Vagina (tissue), 2 donors: ENCODE results near the gene CYP2D6. TPM values are rescaled to one million over a fixed set of nuclear protein-coding genes. Genes with fewer than 3 reads are reported as not detected.

ENCODE experiments used
- DNase-seq, 2 donors: peaks; one replicate each; pipeline ENCODE4 v3.0.0-alpha.2; 2017; ENCODE audit errors: extremely low spot score in 2 of 2
- H3K27ac ChIP-seq: fragments of 200-600 bp; sonication (generic); one replicate; pipeline ENCODE4 v1.5.1; 2019
- H3K27me3 ChIP-seq: fragments of 200-600 bp; sonication (generic); one replicate; pipeline ENCODE4 v1.5.1; 2019
- H3K36me3 ChIP-seq, 2 donors: fragments of 200-600 bp; sonication (generic); one replicate each; pipeline ENCODE4 v1.5.1; 2017 to 2019
- H3K4me1 ChIP-seq: fragments of 200-600 bp; sonication (generic); one replicate; pipeline ENCODE4 v1.5.1; 2019
- H3K4me3 ChIP-seq, 2 donors: fragments of 200-600 bp; sonication (generic); 1 replicate in 1 of 2; 2 replicates in 1 of 2; pipeline ENCODE4 v1.5.1; 2016 to 2019
- H3K9me3 ChIP-seq: fragments of 200-600 bp; sonication (generic); one replicate; pipeline ENCODE4 v1.5.1; 2019
- POLR2A ChIP-seq, 2 donors: fragments of 450-650 bp; IDR thresholded peaks; one replicate each; pipeline ENCODE4 v1.6.1; 2017; ENCODE audit warnings: antibody characterized with exemption in 2 of 2, mild to moderate bottlenecking in 2 of 2, moderate library complexity in 2 of 2
- POLR2AphosphoS5 ChIP-seq, 2 donors: sonication (generic); formaldehyde crosslinking; IDR thresholded peaks; one replicate each; pipeline ENCODE4 v1.9.0; 2017; ENCODE audit warnings: antibody characterized with exemption in 2 of 2, mild to moderate bottlenecking in 2 of 2, low read depth in 1 of 2; ENCODE audit not compliant: insufficient read depth in 1 of 2
- intact Hi-C: fragments of 100-400 bp; cut with DNase I; formaldehyde crosslinking; loops from one replicate; pipeline ENCODE4 v1.15.1; 2023
- total RNA-seq: library from RNA; depleted of rRNA; stranded (reverse); fragments of >200 nt; gene quantifications from one replicate; pipeline ENCODE4 v1.2.3, GENCODE V29; 2016
- TF ChIP-seq, protein P1 (sequence below), 3 experiments: fragments of 450-650 bp in 2 of 3; fragments of 200-600 bp in 1 of 3; sonication (generic) in 1 of 3; IDR thresholded peaks; one replicate each; pipeline ENCODE4 v1.5.1; 2017 to 2019; ENCODE audit warnings: antibody characterized with exemption in 3 of 3, mild to moderate bottlenecking in 2 of 3, moderate library complexity in 2 of 3

CYP2D6 gene
- total RNA-seq, 1 donor from 2014 or later: 1.7 TPM

DNA sequence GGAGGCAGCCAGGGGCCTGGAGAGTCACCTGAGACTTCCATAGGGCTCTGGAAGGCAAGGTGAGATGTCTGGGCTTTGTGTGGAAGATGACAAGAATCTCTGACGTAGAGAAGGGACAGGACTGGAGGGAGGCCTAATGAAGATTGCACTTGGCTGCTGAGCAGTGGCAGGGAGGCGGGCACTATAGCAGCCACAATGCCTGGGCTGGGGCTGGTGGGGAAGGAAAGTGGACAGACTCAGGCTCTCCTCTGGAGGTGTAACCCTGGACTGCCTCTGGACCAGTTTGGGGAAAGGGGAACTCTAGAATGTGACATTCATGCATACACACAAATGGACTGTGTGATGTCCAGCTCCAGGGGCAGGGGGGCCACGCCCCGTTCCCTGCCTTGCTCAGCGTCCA lies 34.3 kb upstream of the CYP2D6 start:
- Histone ChIP-seq H3K27me3 (no peaks in the 10 kb centered on the region), H3K4me3 (no peak overlapping the region), H3K4me1 (peaks cover 11% of the 10 kb centered on the region), H3K27ac (no peak overlapping the region), H3K36me3 (peaks cover 0 to 6% of the 10 kb centered on the region in 2 donors), H3K9me3 (no peaks in the 10 kb centered on the region)
- DNase-seq: no peak
- TF ChIP-seq POLR2AphosphoS5 (IDR thresholded peaks at IDR 0.05; ENCODE audit: insufficient read depth in 1 of 2, low read depth in 1 of 2) (no peak), POLR2A (IDR thresholded peaks at IDR 0.05) (no peak)
- TF ChIP-seq, protein P1, sequence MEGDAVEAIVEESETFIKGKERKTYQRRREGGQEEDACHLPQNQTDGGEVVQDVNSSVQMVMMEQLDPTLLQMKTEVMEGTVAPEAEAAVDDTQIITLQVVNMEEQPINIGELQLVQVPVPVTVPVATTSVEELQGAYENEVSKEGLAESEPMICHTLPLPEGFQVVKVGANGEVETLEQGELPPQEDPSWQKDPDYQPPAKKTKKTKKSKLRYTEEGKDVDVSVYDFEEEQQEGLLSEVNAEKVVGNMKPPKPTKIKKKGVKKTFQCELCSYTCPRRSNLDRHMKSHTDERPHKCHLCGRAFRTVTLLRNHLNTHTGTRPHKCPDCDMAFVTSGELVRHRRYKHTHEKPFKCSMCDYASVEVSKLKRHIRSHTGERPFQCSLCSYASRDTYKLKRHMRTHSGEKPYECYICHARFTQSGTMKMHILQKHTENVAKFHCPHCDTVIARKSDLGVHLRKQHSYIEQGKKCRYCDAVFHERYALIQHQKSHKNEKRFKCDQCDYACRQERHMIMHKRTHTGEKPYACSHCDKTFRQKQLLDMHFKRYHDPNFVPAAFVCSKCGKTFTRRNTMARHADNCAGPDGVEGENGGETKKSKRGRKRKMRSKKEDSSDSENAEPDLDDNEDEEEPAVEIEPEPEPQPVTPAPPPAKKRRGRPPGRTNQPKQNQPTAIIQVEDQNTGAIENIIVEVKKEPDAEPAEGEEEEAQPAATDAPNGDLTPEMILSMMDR (IDR thresholded peaks at IDR 0.05): no peak
- intact Hi-C loops: no loop called here

DNA sequence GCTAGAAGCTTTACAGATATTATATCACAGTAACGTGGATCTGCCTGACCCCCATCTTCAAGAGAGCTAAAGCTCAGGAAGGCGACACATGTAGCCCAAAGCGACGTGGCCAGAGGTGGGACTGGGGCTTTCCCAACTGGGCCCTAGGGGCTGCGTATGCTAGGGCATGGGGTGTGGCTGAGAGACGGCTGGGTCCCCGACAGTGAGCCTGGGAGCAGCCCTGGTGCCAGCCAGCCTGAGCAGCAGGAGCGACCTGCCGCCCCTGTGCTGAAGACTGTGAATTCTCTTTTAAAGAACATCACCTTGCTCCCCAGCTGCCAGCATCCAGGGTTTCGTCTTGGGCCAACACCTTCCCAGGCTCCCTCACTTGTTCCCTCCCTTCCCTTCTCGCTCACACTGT lies 32.9 kb upstream of the CYP2D6 start:
- TF ChIP-seq POLR2A (IDR thresholded peaks at IDR 0.05) (no peak), POLR2AphosphoS5 (IDR thresholded peaks at IDR 0.05; ENCODE audit: insufficient read depth in 1 of 2, low read depth in 1 of 2) (no peak)
- TF ChIP-seq, protein P1 (IDR thresholded peaks at IDR 0.05): no peak
- DNase-seq: no peak
- Histone ChIP-seq H3K27ac (peak overlapping the region; percentile 37), H3K9me3 (no peaks in the 10 kb centered on the region), H3K4me3 (no peak overlapping the region), H3K36me3 (peaks cover 0 to 5% of the 10 kb centered on the region in 2 donors), H3K4me1 (peaks cover 11% of the 10 kb centered on the region), H3K27me3 (no peaks in the 10 kb centered on the region)
- intact Hi-C loops: no loop called here

DNA sequence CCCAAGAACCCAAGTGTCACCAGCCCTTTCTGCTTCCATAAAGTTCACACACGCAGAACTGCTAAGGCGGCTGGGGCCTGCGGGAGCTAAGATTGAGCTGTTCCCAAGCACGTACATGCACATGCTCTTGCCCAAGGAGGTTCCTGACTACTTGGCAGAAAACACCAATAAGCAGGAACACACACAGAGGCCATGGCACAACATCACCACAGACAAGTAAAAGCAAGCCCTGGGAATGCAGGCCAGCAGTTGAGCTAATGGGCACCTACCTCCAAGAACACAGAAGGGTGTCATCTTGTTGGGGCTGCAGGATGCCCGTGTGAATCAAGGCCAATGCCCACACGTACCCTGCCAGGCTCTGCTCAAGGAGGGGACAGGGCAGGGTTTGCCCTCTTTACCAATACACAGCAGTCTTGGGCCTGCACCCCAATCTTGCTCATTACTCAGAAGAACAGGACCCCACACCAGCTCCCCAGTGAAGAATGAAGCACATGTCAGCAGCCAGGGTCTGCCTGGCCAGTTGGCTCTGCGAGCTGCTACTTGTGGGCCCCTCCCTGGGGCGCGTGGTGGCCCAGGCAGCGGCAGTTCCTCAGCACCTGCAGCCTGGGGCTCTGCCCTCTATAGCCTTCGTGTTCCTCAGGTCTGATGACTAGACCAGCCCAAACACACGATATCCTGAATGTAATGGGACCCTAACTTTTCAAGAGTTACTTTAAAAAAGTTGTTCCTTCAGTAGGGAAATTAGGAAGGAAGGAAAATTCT lies 32.3 kb upstream of the CYP2D6 start:
- H3K4me1 ChIP-seq: peaks cover 11% of the 10 kb centered on the region
- no peaks in the 10 kb centered on the region for H3K36me3 ChIP-seq
- peak overlapping the region; percentile 61 for H3K27ac ChIP-seq
- intact Hi-C loops: no loop called here
- H3K4me3 ChIP-seq: no peak overlapping the region
- H3K27me3 ChIP-seq: no peaks in the 10 kb centered on the region
- no peaks in the 10 kb centered on the region for H3K9me3 ChIP-seq
- no peak for DNase-seq
- TF ChIP-seq, protein P1 (IDR thresholded peaks at IDR 0.05): no peak
- TF ChIP-seq POLR2AphosphoS5 (IDR thresholded peaks at IDR 0.05; ENCODE audit: insufficient read depth in 1 of 2, low read depth in 1 of 2) (peak; percentile 8 to 25), POLR2A (IDR thresholded peaks at IDR 0.05) (no peak)

DNA sequence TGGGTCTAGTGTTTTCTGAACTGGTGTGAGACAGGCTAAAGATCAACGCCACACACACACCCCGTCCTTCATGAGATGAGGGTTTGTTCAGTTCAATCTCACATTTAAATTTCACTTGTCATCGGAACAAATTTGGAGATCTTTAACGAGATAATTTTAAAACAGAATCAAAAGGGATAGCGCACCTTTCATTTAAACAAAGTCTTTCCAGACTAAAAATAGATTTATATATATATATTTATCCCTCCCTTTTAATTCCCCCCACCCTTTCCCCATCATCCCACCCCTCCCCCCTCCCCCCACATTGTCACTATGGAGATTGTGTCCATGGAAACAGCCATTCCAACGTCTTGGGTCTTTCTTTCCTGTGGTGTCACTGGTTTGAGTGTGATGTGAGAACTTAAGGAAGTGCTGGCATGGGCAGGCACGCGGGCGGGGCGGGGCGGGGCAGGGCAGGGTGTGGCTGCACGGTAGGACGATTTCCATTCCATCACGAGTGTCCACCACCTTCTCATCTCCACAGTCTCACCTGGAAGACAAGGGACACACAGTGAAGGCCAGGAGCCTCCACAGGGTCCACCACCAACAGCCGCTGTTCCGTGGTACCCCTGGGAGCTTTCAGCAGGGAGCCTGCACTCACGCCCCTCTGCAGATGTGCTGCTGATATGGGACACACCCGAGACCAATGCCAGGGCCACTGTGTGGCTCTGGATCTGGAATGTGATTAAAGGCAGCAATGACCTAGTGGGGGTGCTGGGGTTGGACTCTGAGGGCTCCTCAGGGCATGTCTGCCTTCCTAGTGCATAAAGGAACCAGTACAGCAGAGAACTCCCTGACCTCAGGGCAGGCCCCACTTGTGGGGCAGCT lies 30.5 kb upstream of the CYP2D6 start:
- TF ChIP-seq POLR2AphosphoS5 (IDR thresholded peaks at IDR 0.05; ENCODE audit: insufficient read depth in 1 of 2, low read depth in 1 of 2) (no peak), POLR2A (IDR thresholded peaks at IDR 0.05) (no peak)
- TF ChIP-seq, protein P1 (IDR thresholded peaks at IDR 0.05): no peak
- Histone ChIP-seq H3K36me3 (no peaks in the 10 kb centered on the region), H3K27ac (peak overlapping the region; percentile 54), H3K27me3 (no peaks in the 10 kb centered on the region), H3K4me1 (peaks cover 11% of the 10 kb centered on the region), H3K9me3 (no peaks in the 10 kb centered on the region), H3K4me3 (no peak overlapping the region)
- intact Hi-C loops: no loop called here
- DNase-seq: no peak
